Measurements from ENCODE around the gene SLC35E1.
"Not testable (repeated sequence)": the region's sequence is repeated elsewhere in the genome, so short reads cannot be mapped to it uniquely, and the experiment has no call there.

Gene SLC35E1

GRCh38 chr19:16509141-16510061 lies 62.8 kb downstream of the SLC35E1 start:
- no peak overlapping the region for H3K27ac ChIP-seq
- DNase-seq (ENCODE audit: low read depth, low spot score), result no peak

- DNase-seq (ENCODE audit: low read depth, low spot score), result no peak
These were observed 63.7 kb downstream of the SLC35E1 start for GRCh38 chr19:16508546-16508945.

GRCh38 chr19:16506961-16507360 lies 65.3 kb downstream of the SLC35E1 start:
- no peak for DNase-seq (ENCODE audit: low read depth, low spot score)
- H3K27ac ChIP-seq, result no peak overlapping the region

More at GRCh38 chr19:16508546-16508945, 63.7 kb downstream of the SLC35E1 start:
- no peak overlapping the region for H3K27ac ChIP-seq

GRCh38 chr19:16506161-16506560 lies 66.1 kb downstream of the SLC35E1 start:
- not testable (repeated sequence) for H3K27ac ChIP-seq; DNase-seq (ENCODE audit: low read depth, low spot score)

- no peak for DNase-seq (ENCODE audit: low read depth, low spot score)
- H3K27ac ChIP-seq, result no peak overlapping the region
These were observed 67.9 kb downstream of the SLC35E1 start for GRCh38 chr19:16504271-16504670.
